Trophoblast cell (in vitro differentiated cells and primary cell): ENCODE results near the gene DKK3.

ENCODE experiments used
- DNase-seq, 2 donors: peaks; one replicate each; pipeline ENCODE4 v3.0.0-alpha.2; 2016
- H2AFZ ChIP-seq: 2 replicates; pipeline ENCODE4 v1.6.1; 2013; ENCODE audit warnings: low read length, moderate library complexity, mild to moderate bottlenecking; ENCODE audit not compliant: insufficient read depth, poor library complexity
- H2AK5ac ChIP-seq: 2 replicates; pipeline ENCODE4 v1.6.1; 2013; ENCODE audit warnings: mild to moderate bottlenecking, low read length
- H2BK120ac ChIP-seq: 2 replicates; pipeline ENCODE4 v1.6.1; 2013; ENCODE audit warnings: low read length, mild to moderate bottlenecking, moderate library complexity; ENCODE audit not compliant: insufficient read depth, poor library complexity
- H2BK12ac ChIP-seq: 2 replicates; pipeline ENCODE4 v1.6.1; 2013; ENCODE audit warnings: mild to moderate bottlenecking, low read length, moderate library complexity
- H2BK5ac ChIP-seq: 2 replicates; pipeline ENCODE4 v1.6.1; 2013; ENCODE audit warnings: low read length, low read depth, moderate library complexity, mild to moderate bottlenecking; ENCODE audit not compliant: poor library complexity
- H3K14ac ChIP-seq: 2 replicates; pipeline ENCODE4 v1.6.1; 2013; ENCODE audit warnings: mild to moderate bottlenecking, low read length
- H3K18ac ChIP-seq: 2 replicates; pipeline ENCODE4 v1.6.1; 2013; ENCODE audit warnings: mild to moderate bottlenecking, low read length
- H3K23ac ChIP-seq: 2 replicates; pipeline ENCODE4 v1.6.1; 2013; ENCODE audit warnings: low read length
- H3K27ac ChIP-seq: 2 replicates; pipeline ENCODE4 v1.5.1; 2013; ENCODE audit warnings: low read depth, mild to moderate bottlenecking, inconsistent platforms, low read length, moderate library complexity
- H3K27me3 ChIP-seq: 2 replicates; pipeline ENCODE4 v1.6.1; 2013; ENCODE audit warnings: inconsistent platforms, mild to moderate bottlenecking, low read length, moderate library complexity; ENCODE audit not compliant: insufficient read depth
- H3K36me3 ChIP-seq, 2 experiments: 1 replicate in 1 of 2; 2 replicates in 1 of 2; pipeline ENCODE4 v1.6.1; 2013; ENCODE audit warnings: low read length in 2 of 2, mild to moderate bottlenecking in 2 of 2, moderate library complexity in 1 of 2; ENCODE audit not compliant: insufficient read depth in 2 of 2, control insufficient read depth in 1 of 2
- H3K4ac ChIP-seq: 2 replicates; pipeline ENCODE4 v1.6.1; 2013; ENCODE audit warnings: low read depth, mild to moderate bottlenecking, low read length, moderate library complexity
- H3K4me1 ChIP-seq, 2 experiments: 1 replicate in 1 of 2; 2 replicates in 1 of 2; pipeline ENCODE4 v1.6.1; 2013; ENCODE audit warnings: low read length in 2 of 2, mild to moderate bottlenecking in 2 of 2, moderate library complexity in 1 of 2; ENCODE audit not compliant: insufficient read depth in 2 of 2, control insufficient read depth in 1 of 2
- H3K4me2 ChIP-seq: 2 replicates; pipeline ENCODE4 v1.6.1; 2013; ENCODE audit warnings: inconsistent platforms, mild to moderate bottlenecking, low read length, moderate library complexity
- H3K4me3 ChIP-seq: 2 replicates; pipeline ENCODE4 v1.5.1; 2013; ENCODE audit warnings: mild to moderate bottlenecking, low read depth, low read length, inconsistent platforms
- H3K79me1 ChIP-seq: one replicate; pipeline ENCODE4 v1.6.1; 2013; ENCODE audit warnings: low read length
- H3K79me2 ChIP-seq: 2 replicates; pipeline ENCODE4 v1.6.1; 2013; ENCODE audit warnings: low read length, mild to moderate bottlenecking; ENCODE audit not compliant: control insufficient read depth, insufficient read depth, poor library complexity
- H3K9ac ChIP-seq: 2 replicates; pipeline ENCODE4 v1.6.1; 2013; ENCODE audit warnings: mild to moderate bottlenecking, low read length
- H3K9me3 ChIP-seq: 2 replicates; pipeline ENCODE4 v1.6.1; 2013; ENCODE audit warnings: low read depth, mild to moderate bottlenecking, control low read depth, inconsistent platforms, low read length; ENCODE audit not compliant: insufficient read depth
- H4K12ac ChIP-seq: 2 replicates; pipeline ENCODE4 v1.6.1; 2013; ENCODE audit warnings: low read depth, mild to moderate bottlenecking, low read length, moderate library complexity
- H4K8ac ChIP-seq: 2 replicates; pipeline ENCODE4 v1.6.1; 2013; ENCODE audit warnings: low read depth, mild to moderate bottlenecking, low read length, moderate library complexity
- H4K91ac ChIP-seq: one replicate; pipeline ENCODE4 v1.6.1; 2013; ENCODE audit warnings: low read depth, mild to moderate bottlenecking, low read length, moderate library complexity
- WGBS: extraction: QIAGEN DNeasy Blood & Tissue Kit; methylation state at CpG from one replicate; pipeline ENCODE4 v1.1.7; 2013; ENCODE audit warnings: missing lambda C conversion rate; ENCODE audit not compliant: insufficient read length, insufficient coverage; ENCODE audit errors: extremely low coverage; 5-methylcytosine and 5-hydroxymethylcytosine counted together

DKK3 gene

GRCh38 chr11:11976481-11977127, 31.8 kb downstream of the DKK3 start:
- Histone ChIP-seq H4K91ac (peak overlapping the region; percentile 93), H3K9me3 (peaks cover 2% of the 10 kb centered on the region), H3K14ac (peak overlapping the region; percentile 86), H4K8ac (peak overlapping the region; percentile 81), H3K27me3 (no peaks in the 10 kb centered on the region), H3K18ac (peak overlapping the region; percentile 83), H3K79me2 (peaks cover 5% of the 10 kb centered on the region), H2BK12ac (peak overlapping the region; percentile 81), H2BK120ac (peak overlapping the region; percentile 92), H2AFZ (peak overlapping the region; percentile 54), H3K4me3 (no peak overlapping the region), H2AK5ac (peak overlapping the region; percentile 93), H3K36me3 (peaks cover 9 to 13% of the 10 kb centered on the region in 2 experiments), H3K4me2 (peak overlapping the region; percentile 33), H3K27ac (peak overlapping the region; percentile 95), H3K4me1 (peaks cover 48 to 60% of the 10 kb centered on the region in 2 experiments), H4K12ac (peak overlapping the region; percentile 31), H2BK5ac (peak overlapping the region; percentile 95), H3K4ac (peak overlapping the region; percentile 63), H3K23ac (no peak overlapping the region), H3K9ac (peak overlapping the region; percentile 14), H3K79me1 (peaks cover 20% of the 10 kb centered on the region)
- no peak for DNase-seq
- WGBS = no CpG with 5 or more reads among the region's 6 CpGs

GRCh38 chr11:11975201-11976092, 33.0 kb downstream of the DKK3 start:
- Histone ChIP-seq H2AK5ac (peak overlapping the region; percentile 93), H3K4me3 (no peak overlapping the region), H2BK12ac (peak overlapping the region; percentile 81), H2BK120ac (no peak overlapping the region), H3K4me2 (no peak overlapping the region), H2AFZ (no peak overlapping the region), H2BK5ac (no peak overlapping the region), H3K18ac (peak overlapping the region; percentile 83), H3K4ac (no peak overlapping the region), H3K9ac (no peak overlapping the region), H4K91ac (peak overlapping the region; percentile 93), H4K8ac (no peak overlapping the region), H3K79me1 (peaks cover 20% of the 10 kb centered on the region), H4K12ac (no peak overlapping the region), H3K27ac (no peak overlapping the region), H3K27me3 (no peaks in the 10 kb centered on the region), H3K79me2 (peaks cover 5% of the 10 kb centered on the region), H3K4me1 (peaks cover 44 to 50% of the 10 kb centered on the region in 2 experiments), H3K14ac (peak overlapping the region; percentile 2), H3K23ac (no peak overlapping the region), H3K9me3 (no peaks in the 10 kb centered on the region), H3K36me3 (peaks cover 9 to 10% of the 10 kb centered on the region in 2 experiments)
- WGBS = no CpG with 5 or more reads among the region's 11 CpGs
- no peak for DNase-seq

GRCh38 chr11:11973866-11974265, 34.6 kb downstream of the DKK3 start:
- Histone ChIP-seq H3K79me2 (peaks cover 5% of the 10 kb centered on the region), H3K18ac (no peak overlapping the region), H2AK5ac (no peak overlapping the region), H3K27me3 (no peaks in the 10 kb centered on the region), H3K14ac (no peak overlapping the region), H3K27ac (peak overlapping the region; percentile 13), H3K79me1 (peaks cover 15% of the 10 kb centered on the region), H2BK12ac (no peak overlapping the region), H4K8ac (no peak overlapping the region), H3K4ac (no peak overlapping the region), H3K4me3 (no peak overlapping the region), H3K4me2 (no peak overlapping the region), H3K9ac (no peak overlapping the region), H3K23ac (no peak overlapping the region), H4K91ac (no peak overlapping the region), H2BK5ac (peak overlapping the region; percentile 45), H3K36me3 (peaks cover 4 to 15% of the 10 kb centered on the region in 2 experiments), H2AFZ (no peak overlapping the region), H2BK120ac (no peak overlapping the region), H3K9me3 (no peaks in the 10 kb centered on the region), H4K12ac (no peak overlapping the region), H3K4me1 (peaks cover 28 to 34% of the 10 kb centered on the region in 2 experiments)
- no peak for DNase-seq
- no CpG with 5 or more reads among the region's 4 CpGs for WGBS

GRCh38 chr11:11973361-11973800, 35.0 kb downstream of the DKK3 start:
- Histone ChIP-seq H2AK5ac (no peak overlapping the region), H3K79me2 (peaks cover 5% of the 10 kb centered on the region), H4K8ac (no peak overlapping the region), H3K4me3 (no peak overlapping the region), H2BK12ac (no peak overlapping the region), H2BK5ac (peak overlapping the region; percentile 45), H3K27ac (peak overlapping the region; percentile 13), H3K9me3 (no peaks in the 10 kb centered on the region), H3K36me3 (peaks cover 2 to 15% of the 10 kb centered on the region in 2 experiments), H3K14ac (peak overlapping the region; percentile 2), H3K4ac (no peak overlapping the region), H4K91ac (no peak overlapping the region), H2BK120ac (no peak overlapping the region), H3K4me1 (peaks cover 27 to 34% of the 10 kb centered on the region in 2 experiments), H3K23ac (no peak overlapping the region), H2AFZ (no peak overlapping the region), H4K12ac (no peak overlapping the region), H3K4me2 (no peak overlapping the region), H3K18ac (no peak overlapping the region), H3K79me1 (peaks cover 15% of the 10 kb centered on the region), H3K27me3 (no peaks in the 10 kb centered on the region), H3K9ac (no peak overlapping the region)
- no peak for DNase-seq
- WGBS = no CpG with 5 or more reads among the region's 8 CpGs
